ENCODE measurements around the gene SLC22A31. TPM values are rescaled to one million over a fixed set of nuclear protein-coding genes. Genes with fewer than 3 reads are reported as not detected.
A peak's percentile ranks its signal among the peaks of the same experiment; 100 is the strongest.

The SLC22A31 gene
- total and polyA plus RNA-seq, 9 of the 15 experiments (the other 6 are each of a cell fraction or from before 2014, with no cell fraction given), result 0.29 to 2.2 (median 0.47) TPM; not detected in 3

DNA sequence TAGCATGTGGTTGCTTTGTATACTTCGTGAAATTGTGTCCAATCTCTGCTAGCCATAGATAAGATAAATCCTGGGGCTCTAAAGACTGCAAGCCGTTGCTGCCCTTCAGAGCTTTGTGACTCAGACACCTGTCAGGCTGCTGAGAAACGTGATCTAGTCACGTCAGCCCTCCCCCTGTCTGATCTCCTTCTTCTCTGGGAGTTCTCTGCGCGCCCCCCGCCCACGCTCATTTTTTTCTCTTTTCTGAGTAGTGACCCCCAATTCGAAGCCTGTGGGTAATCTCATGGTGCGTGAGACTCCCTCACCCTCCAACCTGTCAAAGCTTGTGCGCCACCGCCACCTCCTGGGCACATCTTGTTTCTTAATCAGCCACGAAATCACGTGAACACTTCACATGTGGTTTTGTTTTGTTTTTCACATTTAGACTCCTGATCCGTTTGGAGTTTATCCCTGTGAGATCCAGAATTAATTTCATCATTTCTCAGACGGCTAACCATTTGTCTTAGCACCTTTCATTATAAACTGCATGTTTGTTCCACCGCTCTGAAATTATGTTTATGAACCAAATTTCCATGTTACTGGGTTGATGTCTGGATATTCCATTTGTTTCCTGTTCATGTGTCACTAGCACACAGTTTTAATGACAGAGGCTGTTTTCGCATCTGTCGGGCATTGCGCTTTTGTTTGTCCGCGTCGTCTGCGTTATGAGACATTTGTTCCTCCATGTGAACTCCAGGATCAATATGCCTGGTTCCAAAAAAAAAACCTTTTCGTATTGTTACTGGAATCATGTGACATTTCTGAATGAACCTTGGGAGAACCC, 16.2 kb upstream of the SLC22A31 start (continued):
- TF ChIP-seq, protein P1, sequence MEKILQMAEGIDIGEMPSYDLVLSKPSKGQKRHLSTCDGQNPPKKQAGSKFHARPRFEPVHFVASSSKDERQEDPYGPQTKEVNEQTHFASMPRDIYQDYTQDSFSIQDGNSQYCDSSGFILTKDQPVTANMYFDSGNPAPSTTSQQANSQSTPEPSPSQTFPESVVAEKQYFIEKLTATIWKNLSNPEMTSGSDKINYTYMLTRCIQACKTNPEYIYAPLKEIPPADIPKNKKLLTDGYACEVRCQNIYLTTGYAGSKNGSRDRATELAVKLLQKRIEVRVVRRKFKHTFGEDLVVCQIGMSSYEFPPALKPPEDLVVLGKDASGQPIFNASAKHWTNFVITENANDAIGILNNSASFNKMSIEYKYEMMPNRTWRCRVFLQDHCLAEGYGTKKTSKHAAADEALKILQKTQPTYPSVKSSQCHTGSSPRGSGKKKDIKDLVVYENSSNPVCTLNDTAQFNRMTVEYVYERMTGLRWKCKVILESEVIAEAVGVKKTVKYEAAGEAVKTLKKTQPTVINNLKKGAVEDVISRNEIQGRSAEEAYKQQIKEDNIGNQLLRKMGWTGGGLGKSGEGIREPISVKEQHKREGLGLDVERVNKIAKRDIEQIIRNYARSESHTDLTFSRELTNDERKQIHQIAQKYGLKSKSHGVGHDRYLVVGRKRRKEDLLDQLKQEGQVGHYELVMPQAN (IDR thresholded peaks at IDR 0.05; ENCODE audit: borderline replicate concordance), result peak; percentile 93
- TF ChIP-seq SP2 (IDR thresholded peaks at IDR 0.05; ENCODE audit: extremely low read depth, low read depth, low read length, poor library complexity, severe bottlenecking) (no peak), CREB1 (IDR thresholded peaks at IDR 0.05) (peak; percentile 48; the same call in 1 of the 2 replicates), CREB1 (CRISPR knock-in tag; IDR thresholded peaks at IDR 0.05) (no peak; the same call in 1 of the 2 replicates), ZNF584 (CRISPR knock-in tag; IDR thresholded peaks at IDR 0.05; ENCODE audit: low read depth) (no peak), ATF3 (IDR thresholded peaks at IDR 0.05) (peak; percentile 79), ATF3 (CRISPR knock-in tag; conservative IDR thresholded peaks at IDR 0.05) (peak; percentile 66; the same call in 1 of the 2 replicates), ATF7 (IDR thresholded peaks at IDR 0.05) (peak; percentile 75), ZNF398 (CRISPR knock-in tag; IDR thresholded peaks at IDR 0.05) (no peak), MITF (IDR thresholded peaks at IDR 0.05) (peak; percentile 39; the same call in 1 of the 2 replicates), ADNP (tag; IDR thresholded peaks at IDR 0.05) (no peak), TBP (optimal IDR thresholded peaks at IDR 0.05; ENCODE audit: low read depth, low read length) (no peak), MEIS2 (IDR thresholded peaks at IDR 0.05; ENCODE audit: partially characterized antibody) (peak; percentile 66), GATA2 (CRISPR knock-in tag; IDR thresholded peaks at IDR 0.05) (peak; percentile 55), RAD21 (CRISPR knock-in tag; conservative IDR thresholded peaks at IDR 0.05 in 1 of 2, IDR thresholded peaks at IDR 0.05 in 1 of 2) (peak; percentile 75 to 82), ZNF778 (CRISPR knock-in tag; IDR thresholded peaks at IDR 0.05) (no peak)
- TF ChIP-seq, protein P2, sequence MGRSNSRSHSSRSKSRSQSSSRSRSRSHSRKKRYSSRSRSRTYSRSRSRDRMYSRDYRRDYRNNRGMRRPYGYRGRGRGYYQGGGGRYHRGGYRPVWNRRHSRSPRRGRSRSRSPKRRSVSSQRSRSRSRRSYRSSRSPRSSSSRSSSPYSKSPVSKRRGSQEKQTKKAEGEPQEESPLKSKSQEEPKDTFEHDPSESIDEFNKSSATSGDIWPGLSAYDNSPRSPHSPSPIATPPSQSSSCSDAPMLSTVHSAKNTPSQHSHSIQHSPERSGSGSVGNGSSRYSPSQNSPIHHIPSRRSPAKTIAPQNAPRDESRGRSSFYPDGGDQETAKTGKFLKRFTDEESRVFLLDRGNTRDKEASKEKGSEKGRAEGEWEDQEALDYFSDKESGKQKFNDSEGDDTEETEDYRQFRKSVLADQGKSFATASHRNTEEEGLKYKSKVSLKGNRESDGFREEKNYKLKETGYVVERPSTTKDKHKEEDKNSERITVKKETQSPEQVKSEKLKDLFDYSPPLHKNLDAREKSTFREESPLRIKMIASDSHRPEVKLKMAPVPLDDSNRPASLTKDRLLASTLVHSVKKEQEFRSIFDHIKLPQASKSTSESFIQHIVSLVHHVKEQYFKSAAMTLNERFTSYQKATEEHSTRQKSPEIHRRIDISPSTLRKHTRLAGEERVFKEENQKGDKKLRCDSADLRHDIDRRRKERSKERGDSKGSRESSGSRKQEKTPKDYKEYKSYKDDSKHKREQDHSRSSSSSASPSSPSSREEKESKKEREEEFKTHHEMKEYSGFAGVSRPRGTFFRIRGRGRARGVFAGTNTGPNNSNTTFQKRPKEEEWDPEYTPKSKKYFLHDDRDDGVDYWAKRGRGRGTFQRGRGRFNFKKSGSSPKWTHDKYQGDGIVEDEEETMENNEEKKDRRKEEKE (IDR thresholded peaks at IDR 0.05; ENCODE audit: borderline replicate concordance in 1 of 2, control insufficient read depth in 1 of 2, low read depth in 2 of 2, low read length in 1 of 2), result no peak
